ENCODE results near the gene NABP2.

The NABP2 gene

DNA sequence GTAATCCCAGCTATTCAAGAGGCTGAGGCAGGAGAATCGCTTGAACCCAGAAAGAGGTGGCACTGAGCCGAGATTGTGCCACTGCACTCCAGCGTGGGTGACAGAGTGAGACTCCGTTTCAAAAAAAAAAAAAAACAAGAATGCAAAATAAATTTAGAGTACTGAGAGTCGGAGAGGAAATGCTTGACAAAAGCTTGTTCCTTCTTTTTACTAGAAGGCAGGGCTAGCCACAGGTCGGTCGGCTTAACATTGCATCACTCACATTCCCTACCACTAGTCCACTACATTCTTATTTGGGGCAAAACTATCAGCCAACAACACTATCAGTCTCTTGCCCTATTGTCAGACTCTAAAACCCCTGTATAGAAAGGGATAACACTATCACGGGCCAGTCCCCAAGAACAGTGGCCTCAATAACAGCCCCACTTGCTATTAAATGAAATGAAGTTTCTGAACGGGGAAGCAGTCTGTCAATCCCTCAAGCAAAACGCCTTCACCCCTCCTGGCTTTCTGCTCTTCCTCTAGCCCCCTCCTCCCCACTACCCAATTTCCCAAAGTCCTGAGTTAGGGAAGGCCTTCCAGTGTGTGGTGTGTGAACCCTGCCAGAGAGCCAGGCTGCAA, 3.4 kb upstream of the NABP2 start:
- TF ChIP-seq, protein P1, sequence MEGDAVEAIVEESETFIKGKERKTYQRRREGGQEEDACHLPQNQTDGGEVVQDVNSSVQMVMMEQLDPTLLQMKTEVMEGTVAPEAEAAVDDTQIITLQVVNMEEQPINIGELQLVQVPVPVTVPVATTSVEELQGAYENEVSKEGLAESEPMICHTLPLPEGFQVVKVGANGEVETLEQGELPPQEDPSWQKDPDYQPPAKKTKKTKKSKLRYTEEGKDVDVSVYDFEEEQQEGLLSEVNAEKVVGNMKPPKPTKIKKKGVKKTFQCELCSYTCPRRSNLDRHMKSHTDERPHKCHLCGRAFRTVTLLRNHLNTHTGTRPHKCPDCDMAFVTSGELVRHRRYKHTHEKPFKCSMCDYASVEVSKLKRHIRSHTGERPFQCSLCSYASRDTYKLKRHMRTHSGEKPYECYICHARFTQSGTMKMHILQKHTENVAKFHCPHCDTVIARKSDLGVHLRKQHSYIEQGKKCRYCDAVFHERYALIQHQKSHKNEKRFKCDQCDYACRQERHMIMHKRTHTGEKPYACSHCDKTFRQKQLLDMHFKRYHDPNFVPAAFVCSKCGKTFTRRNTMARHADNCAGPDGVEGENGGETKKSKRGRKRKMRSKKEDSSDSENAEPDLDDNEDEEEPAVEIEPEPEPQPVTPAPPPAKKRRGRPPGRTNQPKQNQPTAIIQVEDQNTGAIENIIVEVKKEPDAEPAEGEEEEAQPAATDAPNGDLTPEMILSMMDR (IDR thresholded peaks at IDR 0.05): no peak

DNA sequence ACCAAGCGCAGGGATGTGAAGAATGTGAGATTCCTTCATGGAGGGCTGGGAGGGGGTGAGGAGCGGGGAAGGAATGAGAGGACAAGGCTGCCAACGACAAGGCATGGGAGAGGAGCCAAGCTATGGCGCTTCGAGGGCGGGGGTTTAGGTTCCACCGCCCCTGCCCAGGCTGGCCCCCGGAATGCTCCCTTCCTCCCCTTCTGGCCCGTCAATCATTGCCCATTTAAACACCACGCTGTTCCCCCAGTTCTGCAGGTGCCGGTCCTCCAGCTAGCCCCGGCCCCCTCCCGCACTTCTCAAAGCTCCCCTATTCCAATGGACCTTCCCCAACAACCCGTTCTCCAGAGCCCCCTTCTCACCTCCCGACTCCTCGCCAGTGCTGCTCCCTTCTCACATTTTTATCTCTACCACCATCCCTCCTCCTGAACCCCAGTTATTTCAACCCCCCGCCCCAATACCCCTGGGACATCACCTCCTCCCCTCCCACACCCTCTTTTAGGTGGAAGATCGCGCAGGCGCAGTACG, 2.8 kb upstream of the NABP2 start:
- TF ChIP-seq, protein P1 (IDR thresholded peaks at IDR 0.05): no peak

DNA sequence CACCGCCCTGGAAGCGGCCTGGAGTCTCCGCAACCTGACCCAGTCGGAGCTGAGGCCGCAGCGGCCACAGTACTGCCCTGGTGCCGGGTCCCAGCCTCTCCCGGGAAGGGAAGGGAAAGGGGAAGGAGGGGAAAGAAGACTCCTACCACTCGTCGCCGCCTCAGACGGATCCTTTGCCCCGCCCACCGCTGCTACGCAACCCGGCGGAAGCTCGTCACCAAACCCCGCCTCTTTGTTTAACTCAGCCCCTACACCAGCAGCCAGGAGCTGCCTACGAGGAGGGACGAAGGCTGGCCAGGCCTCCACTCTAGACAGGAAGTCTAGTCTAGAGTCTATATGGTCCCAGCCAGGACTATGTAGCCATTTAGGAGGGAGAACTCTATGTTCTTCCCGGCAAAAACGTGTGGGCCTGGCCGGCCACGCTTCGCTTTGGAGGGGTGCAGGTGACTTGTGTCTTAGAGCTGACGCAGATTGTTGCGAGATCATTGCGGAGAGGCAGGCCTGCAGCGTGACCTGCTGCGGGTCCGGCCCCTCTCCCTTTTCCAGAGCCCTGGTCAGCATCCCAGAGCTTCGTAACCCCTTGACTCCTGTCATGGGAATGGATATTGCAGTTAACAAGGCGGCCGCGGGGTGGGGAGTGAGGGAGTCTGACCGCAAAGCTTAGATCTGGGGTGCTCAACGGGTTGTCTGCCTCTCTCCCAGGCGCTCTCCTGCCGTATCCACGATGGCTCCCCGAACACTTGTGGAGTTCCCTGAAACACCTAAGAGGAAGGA, 2.2 kb upstream of the NABP2 start, which contains the start of gene RNF41:
RNF41 (minus strand) TSS at position 166 of the 774 bp plus-strand sequence. CDS start 7,875 bp downstream, outside the sequence.
- TF ChIP-seq, protein P1 (IDR thresholded peaks at IDR 0.05): no peak

GRCh38 chr12:56222531-56222895, 1.6 kb upstream of the NABP2 start:
- TF ChIP-seq, protein P1 (IDR thresholded peaks at IDR 0.05): no peak

DNA sequence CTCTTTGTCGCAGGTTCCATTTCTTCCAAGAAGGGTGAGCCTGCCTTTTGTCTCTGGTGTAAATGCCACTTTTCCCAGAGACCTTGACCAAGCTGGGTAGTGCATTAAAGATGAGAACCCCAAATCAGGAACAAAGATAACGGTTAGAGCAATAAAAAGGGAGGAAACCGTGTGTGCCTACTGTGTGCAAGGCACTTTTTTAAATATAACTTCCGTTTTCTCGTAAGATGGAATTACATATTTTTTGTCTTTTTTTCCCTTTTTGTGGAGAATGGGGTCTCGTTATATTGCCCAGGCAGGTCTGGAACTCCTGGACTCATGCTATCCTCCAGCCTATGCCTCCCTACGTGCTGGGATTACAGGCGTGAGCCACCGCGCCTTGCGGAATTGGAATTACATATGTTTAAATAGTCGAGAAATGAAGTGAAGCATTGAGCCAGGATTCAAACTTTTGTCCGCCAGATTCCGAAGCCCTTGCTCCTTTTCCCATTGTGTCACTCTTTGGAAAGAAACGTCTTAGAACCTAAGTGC, 506 bp upstream of the NABP2 start:
- TF ChIP-seq, protein P1 (IDR thresholded peaks at IDR 0.05): no peak

- TF ChIP-seq, protein P1 (IDR thresholded peaks at IDR 0.05): no peak
These were observed 812 bp downstream of the NABP2 start for GRCh38 chr12:56224954-56225353.

DNA sequence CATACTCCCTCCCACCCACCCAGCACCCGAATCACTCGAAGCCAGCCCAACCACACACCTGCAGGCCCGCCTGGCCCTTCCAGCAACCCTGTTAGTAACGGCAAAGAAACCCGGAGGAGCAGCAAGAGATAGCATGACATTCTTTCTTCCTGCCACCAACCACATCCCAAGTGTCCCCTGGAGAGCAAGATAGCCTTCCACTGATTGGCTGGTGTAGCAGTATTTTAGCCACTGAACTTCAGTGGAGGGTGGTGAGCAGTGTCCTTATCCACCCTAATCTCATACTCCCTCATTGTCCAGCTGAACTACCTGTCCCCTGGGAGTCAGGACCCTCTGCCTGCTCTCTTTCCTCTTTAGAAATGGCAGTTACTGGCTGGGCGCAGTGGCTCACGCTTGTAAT, 4.9 kb downstream of the NABP2 start:
- TF ChIP-seq, protein P1 (IDR thresholded peaks at IDR 0.05): no peak
